ENCODE measurements around the gene SMPX. TPM values are rescaled to one million over a fixed set of nuclear protein-coding genes. Genes with fewer than 3 reads are reported as not detected.
A peak's percentile ranks its signal among the peaks of the same experiment; 100 is the strongest.

Gene SMPX
- total RNA-seq, 1 donor from 2014 or later, result not detected

DNA sequence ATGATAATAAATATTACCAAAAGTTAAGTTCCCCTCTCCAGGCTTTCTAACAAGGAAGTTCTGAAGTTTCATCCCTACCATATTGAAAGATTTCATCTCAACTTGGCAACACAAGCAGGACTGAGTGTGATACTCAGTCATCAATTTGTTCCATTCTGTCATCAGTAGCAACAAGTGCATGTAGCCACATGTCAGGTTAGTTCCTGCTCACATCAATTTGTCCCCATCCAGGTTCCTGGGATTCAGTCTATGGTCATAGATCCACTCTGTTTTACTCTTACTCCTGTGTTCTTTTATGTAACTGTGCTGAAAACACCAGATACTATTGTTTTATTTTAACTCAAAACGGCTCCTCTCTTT lies 22.2 kb downstream of the SMPX start:
- FAIRE-seq (no peak), DNase-seq (ENCODE audit: low read depth) (peak; percentile 0)
- H3K36me3 ChIP-seq (ENCODE audit: control insufficient read depth, insufficient read depth, low read length), result no peaks in the 10 kb centered on the region
- H3K27me3 ChIP-seq (ENCODE audit: control insufficient read depth, insufficient read depth, low read length), result no peaks in the 10 kb centered on the region
- H3K4me3 ChIP-seq (ENCODE audit: low read depth, low read length), result no peak overlapping the region
- TF ChIP-seq, protein P1, sequence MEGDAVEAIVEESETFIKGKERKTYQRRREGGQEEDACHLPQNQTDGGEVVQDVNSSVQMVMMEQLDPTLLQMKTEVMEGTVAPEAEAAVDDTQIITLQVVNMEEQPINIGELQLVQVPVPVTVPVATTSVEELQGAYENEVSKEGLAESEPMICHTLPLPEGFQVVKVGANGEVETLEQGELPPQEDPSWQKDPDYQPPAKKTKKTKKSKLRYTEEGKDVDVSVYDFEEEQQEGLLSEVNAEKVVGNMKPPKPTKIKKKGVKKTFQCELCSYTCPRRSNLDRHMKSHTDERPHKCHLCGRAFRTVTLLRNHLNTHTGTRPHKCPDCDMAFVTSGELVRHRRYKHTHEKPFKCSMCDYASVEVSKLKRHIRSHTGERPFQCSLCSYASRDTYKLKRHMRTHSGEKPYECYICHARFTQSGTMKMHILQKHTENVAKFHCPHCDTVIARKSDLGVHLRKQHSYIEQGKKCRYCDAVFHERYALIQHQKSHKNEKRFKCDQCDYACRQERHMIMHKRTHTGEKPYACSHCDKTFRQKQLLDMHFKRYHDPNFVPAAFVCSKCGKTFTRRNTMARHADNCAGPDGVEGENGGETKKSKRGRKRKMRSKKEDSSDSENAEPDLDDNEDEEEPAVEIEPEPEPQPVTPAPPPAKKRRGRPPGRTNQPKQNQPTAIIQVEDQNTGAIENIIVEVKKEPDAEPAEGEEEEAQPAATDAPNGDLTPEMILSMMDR (IDR thresholded peaks at IDR 0.05; ENCODE audit: insufficient read depth, low read length, severe bottlenecking), result no peak

DNA sequence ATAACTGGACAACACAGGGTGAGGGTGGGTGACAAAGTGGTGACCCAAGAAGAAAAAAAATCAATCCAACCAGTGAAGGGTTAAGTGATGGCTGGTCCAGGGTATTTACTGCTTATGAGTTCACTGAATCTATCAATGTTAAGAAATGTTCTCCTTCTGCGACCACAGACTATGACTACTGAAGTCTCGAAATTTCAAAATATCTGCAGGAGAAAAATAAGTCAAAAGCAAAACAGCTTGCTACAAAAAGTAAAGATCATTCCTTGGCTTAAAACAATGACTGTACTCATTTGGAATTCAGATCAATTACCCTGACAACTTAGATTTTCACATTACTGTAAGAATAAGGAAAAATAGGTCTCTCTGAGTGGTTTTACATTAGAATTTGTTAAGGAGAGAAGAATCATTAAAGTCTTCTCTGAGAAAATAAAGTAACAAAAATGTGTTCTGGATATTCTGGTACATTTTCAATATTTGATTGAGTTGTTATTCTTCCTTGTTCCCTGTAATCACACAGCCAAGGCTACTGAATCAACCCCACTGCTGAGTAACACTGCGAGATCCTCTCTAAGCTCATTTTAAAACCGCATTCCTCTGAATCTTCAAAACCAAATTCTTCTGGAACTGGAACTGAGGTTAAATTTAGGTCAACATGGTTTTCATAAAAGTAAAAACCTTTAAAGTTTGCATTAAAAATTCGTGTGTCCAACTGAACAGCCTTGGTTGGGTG lies 22.7 kb downstream of the SMPX start:
- FAIRE-seq (no peak), DNase-seq (ENCODE audit: low read depth) (no peak)
- no peak overlapping the region for H3K4me3 ChIP-seq (ENCODE audit: low read depth, low read length)
- TF ChIP-seq, protein P1 (IDR thresholded peaks at IDR 0.05; ENCODE audit: insufficient read depth, low read length, severe bottlenecking), result no peak
- no peaks in the 10 kb centered on the region for H3K36me3 ChIP-seq (ENCODE audit: control insufficient read depth, insufficient read depth, low read length)
- H3K27me3 ChIP-seq (ENCODE audit: control insufficient read depth, insufficient read depth, low read length), result no peaks in the 10 kb centered on the region

DNA sequence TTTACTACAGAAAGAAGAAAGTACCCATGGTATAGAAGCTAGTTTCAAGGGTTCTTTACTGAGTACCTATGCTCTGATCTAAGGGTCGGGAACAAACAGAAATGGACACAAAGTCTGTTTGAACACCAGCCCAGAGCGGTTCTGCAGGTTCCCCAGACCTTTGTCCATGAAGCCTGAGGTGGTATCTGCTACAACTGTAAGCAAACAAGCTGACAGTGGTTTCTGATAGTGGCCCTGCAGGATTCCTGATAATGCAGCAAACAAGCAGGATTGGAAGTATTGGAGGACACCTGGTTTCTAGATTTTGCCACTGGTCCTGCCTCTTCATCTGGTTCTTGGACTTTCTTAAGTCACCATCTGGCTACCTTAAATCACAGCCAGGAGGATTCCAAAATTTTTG lies 23.7 kb downstream of the SMPX start:
- Histone ChIP-seq H3K4me3 (ENCODE audit: low read depth, low read length) (no peak overlapping the region), H3K27me3 (ENCODE audit: control insufficient read depth, insufficient read depth, low read length) (no peaks in the 10 kb centered on the region), H3K36me3 (ENCODE audit: control insufficient read depth, insufficient read depth, low read length) (no peaks in the 10 kb centered on the region)
- TF ChIP-seq, protein P1 (IDR thresholded peaks at IDR 0.05; ENCODE audit: insufficient read depth, low read length, severe bottlenecking), result no peak
- DNase-seq (ENCODE audit: low read depth), result no peak
- no peak for FAIRE-seq

DNA sequence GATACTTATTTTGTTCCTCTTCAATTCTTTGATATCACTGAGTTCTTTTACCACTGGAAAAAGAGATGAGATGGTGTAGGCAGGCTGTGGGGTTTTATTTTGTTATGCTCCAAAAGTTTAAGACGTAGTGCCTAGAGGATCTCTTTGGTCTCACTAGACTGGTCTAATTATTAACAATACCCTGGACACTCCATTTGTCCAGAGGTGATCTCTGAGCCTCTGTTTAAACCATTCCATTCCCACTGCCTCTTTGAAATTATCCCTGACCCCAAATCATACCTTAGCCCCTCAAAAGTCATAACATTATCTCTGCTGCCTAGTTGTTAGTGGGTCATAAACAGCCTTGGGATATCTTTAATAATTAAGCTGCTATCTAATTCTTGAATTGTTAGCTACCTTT lies 24.2 kb downstream of the SMPX start:
- H3K27me3 ChIP-seq (ENCODE audit: control insufficient read depth, insufficient read depth, low read length), result no peaks in the 10 kb centered on the region
- H3K4me3 ChIP-seq (ENCODE audit: low read depth, low read length), result no peak overlapping the region
- DNase-seq (ENCODE audit: low read depth) (no peak), FAIRE-seq (no peak)
- TF ChIP-seq, protein P1 (IDR thresholded peaks at IDR 0.05; ENCODE audit: insufficient read depth, low read length, severe bottlenecking), result no peak
- no peaks in the 10 kb centered on the region for H3K36me3 ChIP-seq (ENCODE audit: control insufficient read depth, insufficient read depth, low read length)

DNA sequence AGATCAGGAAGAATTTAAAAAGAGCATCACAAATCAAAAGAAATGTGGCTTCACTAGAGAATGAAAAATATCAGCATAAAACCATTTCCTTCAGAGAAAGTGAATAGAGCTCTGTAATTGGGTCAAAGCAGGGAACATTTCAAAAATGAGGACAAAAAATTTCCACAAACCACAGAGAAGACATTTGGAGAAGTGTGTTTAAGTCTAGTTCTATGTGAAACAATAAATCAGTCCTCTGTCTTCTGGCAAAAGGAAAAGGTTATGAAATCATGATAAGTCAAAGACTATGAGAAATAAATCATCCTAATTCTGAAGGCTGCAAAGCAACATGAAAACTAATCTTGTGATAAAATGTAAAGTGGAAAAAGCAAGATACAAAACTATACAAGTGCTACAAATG lies 27.9 kb downstream of the SMPX start:
- TF ChIP-seq, protein P1 (IDR thresholded peaks at IDR 0.05; ENCODE audit: insufficient read depth, low read length, severe bottlenecking), result no peak
- H3K27me3 ChIP-seq (ENCODE audit: control insufficient read depth, insufficient read depth, low read length), result peaks cover 1% of the 10 kb centered on the region
- no peak for FAIRE-seq
- no peak overlapping the region for H3K4me3 ChIP-seq (ENCODE audit: low read depth, low read length)
- DNase-seq (ENCODE audit: low read depth), result no peak
- H3K36me3 ChIP-seq (ENCODE audit: control insufficient read depth, insufficient read depth, low read length), result no peaks in the 10 kb centered on the region

Measured in bronchial epithelial cell (primary cell).